Measurements from ENCODE around the gene MAP2K3.

The MAP2K3 gene

GRCh38 chr17:21284319-21285163 lies at the start of gene MAP2K3:
TSS of gene MAP2K3 (plus strand) at chr17:21284711. CDS start at chr17:21284921, 210 bp downstream.
- Histone ChIP-seq H3K9ac (ENCODE audit: low read length in 2 of 2) (peak within 1 kb of the TSS; percentile 78 to 79), H3K36me3 (ENCODE audit: control insufficient read depth in 2 of 2, insufficient read depth in 2 of 2, low read length in 2 of 2) (no peaks in the 10 kb centered on the region), H3K4me3 (ENCODE audit: low read length in 2 of 2) (peak within 1 kb of the TSS; percentile 92 to 96), H3K4me1 (ENCODE audit: control insufficient read depth, insufficient read depth, low read length) (peaks cover 74% of the 10 kb centered on the region), H3K9me3 (ENCODE audit: control insufficient read depth in 2 of 2, low read length in 2 of 2) (no peaks in the 10 kb centered on the region), H3K27ac (ENCODE audit: low read length) (peak within 1 kb of the TSS; percentile 93), H3K27me3 (ENCODE audit: control insufficient read depth in 1 of 2, insufficient read depth in 2 of 2, low read length in 2 of 2) (no peaks in the 10 kb centered on the region)

- no peak overlapping the region for H3K9ac ChIP-seq (ENCODE audit: low read length in 2 of 2)
- H3K4me1 ChIP-seq (ENCODE audit: control insufficient read depth, insufficient read depth, low read length): no peaks in the 10 kb centered on the region
- H3K36me3 ChIP-seq (ENCODE audit: control insufficient read depth in 2 of 2, insufficient read depth in 2 of 2, low read length in 2 of 2): no peaks in the 10 kb centered on the region
- H3K27ac ChIP-seq (ENCODE audit: low read length): no peak overlapping the region
- H3K9me3 ChIP-seq (ENCODE audit: control insufficient read depth in 2 of 2, low read length in 2 of 2): peaks cover 4 to 5% of the 10 kb centered on the region in 2 donors
- H3K4me3 ChIP-seq (ENCODE audit: low read length in 2 of 2): no peak overlapping the region
- no peaks in the 10 kb centered on the region for H3K27me3 ChIP-seq (ENCODE audit: control insufficient read depth in 1 of 2, insufficient read depth in 2 of 2, low read length in 2 of 2)
These were observed 48.6 kb upstream of the MAP2K3 start for GRCh38 chr17:21235921-21236320.

- Histone ChIP-seq H3K9ac (ENCODE audit: low read length in 2 of 2) (no peak overlapping the region), H3K27ac (ENCODE audit: low read length) (no peak overlapping the region), H3K9me3 (ENCODE audit: control insufficient read depth in 2 of 2, low read length in 2 of 2) (no peaks in the 10 kb centered on the region), H3K36me3 (ENCODE audit: control insufficient read depth in 2 of 2, insufficient read depth in 2 of 2, low read length in 2 of 2) (peaks cover 3 to 4% of the 10 kb centered on the region in 2 donors), H3K4me1 (ENCODE audit: control insufficient read depth, insufficient read depth, low read length) (peaks cover 6% of the 10 kb centered on the region), H3K27me3 (ENCODE audit: control insufficient read depth in 1 of 2, insufficient read depth in 2 of 2, low read length in 2 of 2) (no peaks in the 10 kb centered on the region), H3K4me3 (ENCODE audit: low read length in 2 of 2) (no peak overlapping the region)
These were observed 44.7 kb upstream of the MAP2K3 start for GRCh38 chr17:21239680-21240368.

GRCh38 chr17:21240369-21241055 lies 44.0 kb upstream of the MAP2K3 start:
- no peak overlapping the region for H3K4me3 ChIP-seq (ENCODE audit: low read length in 2 of 2)
- H3K27ac ChIP-seq (ENCODE audit: low read length): no peak overlapping the region
- peaks cover 3 to 4% of the 10 kb centered on the region in 2 donors for H3K36me3 ChIP-seq (ENCODE audit: control insufficient read depth in 2 of 2, insufficient read depth in 2 of 2, low read length in 2 of 2)
- no peaks in the 10 kb centered on the region for H3K27me3 ChIP-seq (ENCODE audit: control insufficient read depth in 1 of 2, insufficient read depth in 2 of 2, low read length in 2 of 2)
- H3K9ac ChIP-seq (ENCODE audit: low read length in 2 of 2): no peak overlapping the region
- no peaks in the 10 kb centered on the region for H3K9me3 ChIP-seq (ENCODE audit: control insufficient read depth in 2 of 2, low read length in 2 of 2)
- H3K4me1 ChIP-seq (ENCODE audit: control insufficient read depth, insufficient read depth, low read length): peaks cover 6% of the 10 kb centered on the region

- Histone ChIP-seq H3K27me3 (ENCODE audit: control insufficient read depth in 1 of 2, insufficient read depth in 2 of 2, low read length in 2 of 2) (no peaks in the 10 kb centered on the region), H3K9me3 (ENCODE audit: control insufficient read depth in 2 of 2, low read length in 2 of 2) (no peaks in the 10 kb centered on the region), H3K36me3 (ENCODE audit: control insufficient read depth in 2 of 2, insufficient read depth in 2 of 2, low read length in 2 of 2) (peaks cover 3 to 4% of the 10 kb centered on the region in 2 donors), H3K9ac (ENCODE audit: low read length in 2 of 2) (no peak overlapping the region), H3K4me3 (ENCODE audit: low read length in 2 of 2) (no peak overlapping the region), H3K4me1 (ENCODE audit: control insufficient read depth, insufficient read depth, low read length) (peaks cover 6% of the 10 kb centered on the region), H3K27ac (ENCODE audit: low read length) (no peak overlapping the region)
These were observed 42.9 kb upstream of the MAP2K3 start for GRCh38 chr17:21241564-21241963.

- no peaks in the 10 kb centered on the region for H3K9me3 ChIP-seq (ENCODE audit: control insufficient read depth in 2 of 2, low read length in 2 of 2)
- H3K36me3 ChIP-seq (ENCODE audit: control insufficient read depth in 2 of 2, insufficient read depth in 2 of 2, low read length in 2 of 2): peaks cover 3 to 4% of the 10 kb centered on the region in 2 donors
- no peaks in the 10 kb centered on the region for H3K27me3 ChIP-seq (ENCODE audit: control insufficient read depth in 1 of 2, insufficient read depth in 2 of 2, low read length in 2 of 2)
- peaks cover 6% of the 10 kb centered on the region for H3K4me1 ChIP-seq (ENCODE audit: control insufficient read depth, insufficient read depth, low read length)
- H3K27ac ChIP-seq (ENCODE audit: low read length): no peak overlapping the region
- no peak overlapping the region for H3K9ac ChIP-seq (ENCODE audit: low read length in 2 of 2)
- no peak overlapping the region for H3K4me3 ChIP-seq (ENCODE audit: low read length in 2 of 2)
These were observed 42.3 kb upstream of the MAP2K3 start for GRCh38 chr17:21242026-21242697.

GRCh38 chr17:21242780-21243515 lies 41.6 kb upstream of the MAP2K3 start:
- Histone ChIP-seq H3K9me3 (ENCODE audit: control insufficient read depth in 2 of 2, low read length in 2 of 2) (no peaks in the 10 kb centered on the region), H3K4me3 (ENCODE audit: low read length in 2 of 2) (no peak overlapping the region), H3K9ac (ENCODE audit: low read length in 2 of 2) (no peak overlapping the region), H3K27ac (ENCODE audit: low read length) (no peak overlapping the region), H3K27me3 (ENCODE audit: control insufficient read depth in 1 of 2, insufficient read depth in 2 of 2, low read length in 2 of 2) (no peaks in the 10 kb centered on the region), H3K36me3 (ENCODE audit: control insufficient read depth in 2 of 2, insufficient read depth in 2 of 2, low read length in 2 of 2) (peaks cover 3 to 4% of the 10 kb centered on the region in 2 donors), H3K4me1 (ENCODE audit: control insufficient read depth, insufficient read depth, low read length) (peaks cover 6% of the 10 kb centered on the region)

- H3K4me1 ChIP-seq (ENCODE audit: control insufficient read depth, insufficient read depth, low read length): peaks cover 10% of the 10 kb centered on the region
These were observed 40.8 kb upstream of the MAP2K3 start for GRCh38 chr17:21243516-21244303.

GRCh38 chr17:21245639-21246084 lies 38.8 kb upstream of the MAP2K3 start:
- no peaks in the 10 kb centered on the region for H3K9me3 ChIP-seq (ENCODE audit: control insufficient read depth in 2 of 2, low read length in 2 of 2)
- H3K27me3 ChIP-seq (ENCODE audit: control insufficient read depth in 1 of 2, insufficient read depth in 2 of 2, low read length in 2 of 2): no peaks in the 10 kb centered on the region
- H3K36me3 ChIP-seq (ENCODE audit: control insufficient read depth in 2 of 2, insufficient read depth in 2 of 2, low read length in 2 of 2): peaks cover 3 to 4% of the 10 kb centered on the region in 2 donors
- H3K4me1 ChIP-seq (ENCODE audit: control insufficient read depth, insufficient read depth, low read length): peaks cover 16% of the 10 kb centered on the region
- H3K27ac ChIP-seq (ENCODE audit: low read length): no peak overlapping the region
- H3K9ac ChIP-seq (ENCODE audit: low read length in 2 of 2): no peak overlapping the region
- H3K4me3 ChIP-seq (ENCODE audit: low read length in 2 of 2): no peak overlapping the region

More at GRCh38 chr17:21243516-21244303, 40.8 kb upstream of the MAP2K3 start:
- Histone ChIP-seq H3K9me3 (ENCODE audit: control insufficient read depth in 2 of 2, low read length in 2 of 2) (no peaks in the 10 kb centered on the region), H3K9ac (ENCODE audit: low read length in 2 of 2) (no peak overlapping the region), H3K36me3 (ENCODE audit: control insufficient read depth in 2 of 2, insufficient read depth in 2 of 2, low read length in 2 of 2) (peaks cover 3 to 4% of the 10 kb centered on the region in 2 donors), H3K4me3 (ENCODE audit: low read length in 2 of 2) (no peak overlapping the region), H3K27ac (ENCODE audit: low read length) (no peak overlapping the region), H3K27me3 (ENCODE audit: control insufficient read depth in 1 of 2, insufficient read depth in 2 of 2, low read length in 2 of 2) (no peaks in the 10 kb centered on the region)
